IMR-90 (cell line): ENCODE data around the gene PHC2. TPM values are rescaled to one million over a fixed set of nuclear protein-coding genes. Genes with fewer than 3 reads are reported as not detected.
A peak's percentile ranks its signal among the peaks of the same experiment; 100 is the strongest.

Source experiments
- ATAC-seq: fragments of 200-7000 bp; cut with Tn5 transposase; 2 replicates; pipeline ENCODE4 v1.9.1; 2020; ENCODE audit warnings: low read depth, mild to moderate bottlenecking, moderate library complexity
- BruUV-seq: library from RNA; stranded (reverse); fragments of 400-500 nt; replicated peaks from 2 replicates; lab custom pipeline; 2021; lab: Mats Ljungman, UMichigan
- CTCF ChIA-PET: fragments of 300-600 bp; formaldehyde crosslinking; extraction: SDS; loops from one replicate; lab custom pipeline; 2021; ENCODE audit warnings: antibody characterized with exemption; lab: Yijun Ruan, JAX
- POLR2A ChIA-PET: fragments of 300-600 bp; sonication (Branson Sonifier 250); formaldehyde crosslinking; loops from one replicate; lab custom pipeline; 2022; ENCODE audit warnings: antibody characterized with exemption; ENCODE audit not compliant: unreplicated experiment; lab: Charles Lee
- DNase-seq: peaks from one replicate; pipeline ENCODE4 v3.0.0; 2013
- H2AFZ ChIP-seq: replicated peaks from 2 replicates; pipeline ENCODE3; 2013; ENCODE audit warnings: low read length, mild to moderate bottlenecking; ENCODE audit not compliant: poor library complexity
- H2AK5ac ChIP-seq: 2 replicates; pipeline ENCODE4 v1.6.1; 2013; ENCODE audit warnings: low read depth, low read length, inconsistent platforms
- H2AK9ac ChIP-seq: replicated peaks from 2 replicates; pipeline ENCODE3; 2013; ENCODE audit warnings: mild to moderate bottlenecking, low read depth, low read length, moderate library complexity; ENCODE audit not compliant: poor library complexity
- H2BK120ac ChIP-seq: 2 replicates; pipeline ENCODE4 v1.6.1; 2013; ENCODE audit warnings: low read depth, low read length, inconsistent platforms
- H2BK15ac ChIP-seq: 3 replicates; pipeline ENCODE4 v1.6.1; 2013; ENCODE audit warnings: low read depth, low read length, inconsistent platforms
- H2BK20ac ChIP-seq: 2 replicates; pipeline ENCODE4 v1.6.1; 2013; ENCODE audit warnings: low read depth, mild to moderate bottlenecking, inconsistent platforms, low read length, moderate library complexity
- H2BK5ac ChIP-seq: 2 replicates; pipeline ENCODE4 v1.6.1; 2013; ENCODE audit warnings: mild to moderate bottlenecking, low read depth, low read length, inconsistent platforms; ENCODE audit not compliant: poor library complexity, severe bottlenecking
- H3K14ac ChIP-seq: replicated peaks from 2 replicates; pipeline ENCODE4 v1.6.1; 2013; ENCODE audit warnings: low read depth, low read length, inconsistent platforms
- H3K18ac ChIP-seq: 2 replicates; pipeline ENCODE4 v1.6.1; 2013; ENCODE audit warnings: low read depth, low read length, control low read depth
- H3K23ac ChIP-seq: 2 replicates; pipeline ENCODE4 v1.6.1; 2013; ENCODE audit warnings: low read depth, low read length, inconsistent platforms
- H3K27ac ChIP-seq: 2 replicates; pipeline ENCODE4 v1.5.1; 2013; ENCODE audit warnings: mild to moderate bottlenecking, control low read depth, low read length; ENCODE audit not compliant: insufficient read depth
- H3K27me3 ChIP-seq: 2 replicates; pipeline ENCODE4 v1.6.1; 2013; ENCODE audit warnings: low read length; ENCODE audit not compliant: control insufficient read depth, insufficient read depth
- H3K36me3 ChIP-seq: 2 replicates; pipeline ENCODE4 v1.6.1; 2013; ENCODE audit warnings: low read length, mixed read lengths; ENCODE audit not compliant: control insufficient read depth, insufficient read depth
- H3K4ac ChIP-seq: 2 replicates; pipeline ENCODE4 v1.6.1; 2013; ENCODE audit warnings: low read depth, low read length, inconsistent platforms
- H3K4me1 ChIP-seq: 2 replicates; pipeline ENCODE4 v1.6.1; 2013; ENCODE audit warnings: low read length, mixed read lengths; ENCODE audit not compliant: control insufficient read depth, insufficient read depth
- H3K4me2 ChIP-seq: 2 replicates; pipeline ENCODE4 v1.6.1; 2013; ENCODE audit warnings: low read depth, mild to moderate bottlenecking, control low read depth, low read length, moderate library complexity
- H3K4me3 ChIP-seq: 2 replicates; pipeline ENCODE4 v1.5.1; 2013; ENCODE audit warnings: low read depth, mild to moderate bottlenecking, control low read depth, low read length, moderate library complexity; ENCODE audit not compliant: insufficient read depth
- H3K56ac ChIP-seq: 2 replicates; pipeline ENCODE4 v1.6.1; 2013; ENCODE audit warnings: low read length, inconsistent platforms; ENCODE audit not compliant: insufficient read depth; ENCODE audit errors: extremely low read depth
- H3K79me1 ChIP-seq, 2 experiments: 2 replicates each; pipeline ENCODE4 v1.6.1; 2013; ENCODE audit warnings: low read length in 2 of 2, inconsistent platforms in 1 of 2, low read depth in 1 of 2
- H3K9ac ChIP-seq: 2 replicates; pipeline ENCODE4 v1.6.1; 2013; ENCODE audit warnings: low read depth, low read length, control low read depth
- H3K9me1 ChIP-seq: 2 replicates; pipeline ENCODE4 v1.6.1; 2013; ENCODE audit warnings: low read length, inconsistent platforms; ENCODE audit not compliant: insufficient read depth
- H3K9me3 ChIP-seq: 2 replicates; pipeline ENCODE4 v1.6.1; 2013; ENCODE audit warnings: low read length; ENCODE audit not compliant: control insufficient read depth, insufficient read depth
- H4K20me1 ChIP-seq: 2 replicates; pipeline ENCODE4 v1.6.1; 2013; ENCODE audit warnings: low read length, inconsistent platforms; ENCODE audit not compliant: insufficient read depth
- H4K5ac ChIP-seq: 2 replicates; pipeline ENCODE4 v1.6.1; 2013; ENCODE audit warnings: mild to moderate bottlenecking, low read depth, low read length, control low read depth
- H4K8ac ChIP-seq, 2 experiments: 2 replicates each; pipeline ENCODE4 v1.6.1; 2013; ENCODE audit warnings: low read depth in 2 of 2, low read length in 2 of 2, control low read depth in 1 of 2, inconsistent platforms in 1 of 2
- H4K91ac ChIP-seq: 2 replicates; pipeline ENCODE4 v1.6.1; 2013; ENCODE audit warnings: low read depth, low read length, inconsistent platforms; ENCODE audit not compliant: insufficient read depth
- CEBPB ChIP-seq: IDR thresholded peaks from 2 replicates; pipeline ENCODE4 v1.6.1; 2012; ENCODE audit warnings: low read depth, low read length, improper control_type of control experiment
- MAFK ChIP-seq: IDR thresholded peaks from 2 replicates; pipeline ENCODE4 v1.6.1; 2012; ENCODE audit warnings: low read depth, low read length, improper control_type of control experiment
- WGBS, 2 experiments: methylation state at CpG; one replicate each; pipeline versions ENCODE4 v1.1.5 to v1.1.7; 2013; ENCODE audit warnings: missing lambda C conversion rate in 2 of 2; ENCODE audit not compliant: insufficient read length in 1 of 2; ENCODE audit errors: extremely low coverage in 2 of 2; 5-methylcytosine and 5-hydroxymethylcytosine counted together
- dilution Hi-C: fragments of 300-500 bp; cut with HindIII; formaldehyde crosslinking; loops from one replicate; pipeline ENCODE4 v1.14.3; 2018; ENCODE audit warnings: low sequenced_read_pairs; ENCODE audit not compliant: unreplicated experiment
- in situ Hi-C: fragments of 300-500 bp; cut with MboI; formaldehyde crosslinking; loops from 3 replicates; pipeline ENCODE4 v1.14.3; 2019; ENCODE audit warnings: low sequenced_read_pairs, inconsistent platforms, mixed read lengths
- intact Hi-C: fragments of 100-400 bp; cut with micrococcal nuclease; formaldehyde crosslinking; loops from 2 replicates; pipeline ENCODE4 v1.10.0; 2022
- polyA plus RNA-seq, 3 experiments: library from polyadenylated mRNA; depleted of rRNA; stranded (reverse); fragments of >200 nt; gene quantifications; 2 replicates each; pipeline ENCODE4 v1.2.3, GENCODE V29; 2012; ENCODE audit warnings: low replicate concordance in 1 of 3
- total RNA-seq: library from RNA; depleted of rRNA; stranded (reverse); fragments of >200 nt; gene quantifications from 2 replicates; pipeline ENCODE4 v1.2.3, GENCODE V29; 2012

Gene PHC2
- total and polyA plus RNA-seq, 2 of the 4 experiments (the other 2 are of a cell fraction) = 46.4 to 98.1 TPM

DNA sequence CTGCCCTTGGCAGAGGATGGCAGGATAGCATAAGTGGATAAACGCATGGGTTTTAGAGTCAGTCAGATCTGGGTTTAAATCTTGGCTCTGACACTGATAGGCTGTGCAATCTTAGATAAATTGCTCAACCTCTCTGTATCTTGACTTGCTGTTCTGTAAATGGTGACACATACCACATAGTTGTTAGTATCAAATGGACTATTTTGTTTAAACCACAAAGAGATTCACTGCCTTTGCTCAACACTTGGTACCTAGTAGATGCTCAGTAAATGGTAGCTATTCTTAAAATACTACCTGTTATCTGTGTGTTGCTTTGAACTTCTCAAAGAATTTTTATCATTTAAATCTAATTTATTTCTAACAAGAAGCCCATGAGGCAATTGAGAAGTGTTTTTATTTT is 70.5 kb downstream of the PHC2 start:
- Histone ChIP-seq H2AK5ac (no peak overlapping the region), H2AFZ (no peak overlapping the region), H4K91ac (no peak overlapping the region), H2BK20ac (no peak overlapping the region), H3K9me3 (no peaks in the 10 kb centered on the region), H2BK120ac (no peak overlapping the region), H3K27ac (no peak overlapping the region), H2BK15ac (no peak overlapping the region), H3K14ac (no peak overlapping the region), H2AK9ac (no peak overlapping the region), H3K9ac (no peak overlapping the region), H3K4me2 (no peak overlapping the region), H3K4ac (no peak overlapping the region), H3K79me1 (peaks cover 4 to 11% of the 10 kb centered on the region in 2 experiments; a peak in 1 of 4 replicates), H3K4me3 (no peak overlapping the region), H3K36me3 (peaks cover 1% of the 10 kb centered on the region; the same call in 1 of the 2 replicates), H4K20me1 (no peaks in the 10 kb centered on the region), H3K27me3 (no peaks in the 10 kb centered on the region), H4K5ac (no peak overlapping the region), H4K8ac (no peak overlapping the region), H3K18ac (no peak overlapping the region), H3K9me1 (peaks cover 15% of the 10 kb centered on the region), H3K23ac (no peak overlapping the region), H3K4me1 (peaks cover 21% of the 10 kb centered on the region), H2BK5ac (no peak overlapping the region), H3K56ac (no peak overlapping the region)
- BruUV-seq = no TSS peak
- no peak for ATAC-seq
- WGBS, 2 experiments = no CpG with 5 or more reads among the region's 1 CpG
- ChIA-PET CTCF (no interaction called here), POLR2A (no interaction called here)
- dilution Hi-C loops (no loop called here), in situ Hi-C loops (no loop called here), intact Hi-C loops (loop anchor here (10.0 kb wide), 1 partner anchor 266 kb away; no protein-coding TSS in a partner anchor)
- TF ChIP-seq MAFK (no peak), CEBPB (peak; percentile 49; the same call in 1 of the 2 replicates)
- DNase-seq = no peak
